ENCODE measurements around the gene TMEM242. TPM values are rescaled to one million over a fixed set of nuclear protein-coding genes. Genes with fewer than 3 reads are reported as not detected.

TMEM242 gene
- 4.4 TPM for polyA plus RNA-seq (2013, experiment 1 of 2)
- 4.6 TPM for polyA plus RNA-seq (2013, experiment 2 of 2)

DNA sequence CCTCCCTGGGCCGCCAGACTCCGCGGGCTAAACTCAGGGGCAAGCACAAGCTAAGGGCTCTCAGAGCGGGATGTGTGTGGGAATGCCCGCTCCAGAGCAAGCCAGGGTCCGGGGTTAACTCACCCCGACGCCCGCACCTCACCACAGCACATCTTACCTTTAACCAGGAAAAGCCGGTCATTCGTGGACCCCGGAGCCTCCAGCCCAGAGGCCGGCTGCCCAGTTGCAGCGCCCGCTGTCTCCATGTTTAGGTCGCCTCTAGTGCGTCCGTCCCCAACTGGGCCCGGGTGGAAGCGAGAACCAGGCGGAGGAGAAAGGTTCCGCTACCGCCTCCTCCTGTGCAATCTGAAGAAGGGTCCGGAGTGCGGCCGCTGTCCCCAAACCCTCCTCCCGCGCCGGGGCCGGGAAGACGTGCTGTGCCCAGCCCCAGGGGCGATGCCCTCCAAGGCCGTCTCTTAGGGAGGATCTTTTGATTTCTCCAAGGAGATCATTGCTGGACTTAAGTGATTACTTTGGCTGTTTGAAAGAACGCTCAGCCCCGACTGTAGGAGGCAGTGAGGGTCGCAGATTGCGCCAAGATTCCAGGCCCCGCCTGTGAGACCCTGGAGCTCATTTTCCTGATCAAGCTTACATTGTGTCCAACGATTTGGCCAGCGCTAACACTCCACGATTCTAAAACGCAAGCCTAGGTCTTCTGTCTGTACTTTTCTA is at the start of gene TMEM242:
Gene TMEM242, minus strand, starts transcription at position 265 of the 711 bp plus-strand sequence. Its CDS starts 20 bp downstream, at position 245.
- H3K27ac ChIP-seq (ENCODE audit: low read depth, low read length), result peak within 1 kb of the TSS; percentile 32
- peak within 1 kb of the TSS; percentile 85 for H3K56ac ChIP-seq (ENCODE audit: low read length)
- no peak within 1 kb of the TSS for H2BK120ac ChIP-seq (ENCODE audit: low read depth, low read length)
- WGBS (ENCODE audit: extremely low coverage, insufficient coverage, low lambda C conversion rate), result no CpG with 5 or more reads among the region's 42 CpGs
- H2AK5ac ChIP-seq (ENCODE audit: low read length), result no peak within 1 kb of the TSS
- peaks cover 2% of the 10 kb centered on the region for H3K79me2 ChIP-seq (ENCODE audit: control insufficient read depth, insufficient read depth, low read length)
- peak within 1 kb of the TSS; percentile 70 for H3K9ac ChIP-seq (ENCODE audit: low read length)
- peak within 1 kb of the TSS; percentile 65 for H3K4me2 ChIP-seq (ENCODE audit: low read length)
- peaks cover 3% of the 10 kb centered on the region for H3K4me1 ChIP-seq (ENCODE audit: control insufficient read depth, low read depth, low read length)
- H3K79me1 ChIP-seq (ENCODE audit: low read length), result no peaks in the 10 kb centered on the region
- no peak within 1 kb of the TSS for H2BK5ac ChIP-seq (ENCODE audit: low read length)
- no peak within 1 kb of the TSS for H2BK15ac ChIP-seq (replicated peaks; ENCODE audit: low read depth)
- DNase-seq, result peak; percentile 97
- H3K18ac ChIP-seq (ENCODE audit: low read length), result peak within 1 kb of the TSS; percentile 15
- H3K4me3 ChIP-seq (ENCODE audit: low read length), result peak within 1 kb of the TSS; percentile 77
- no peaks in the 10 kb centered on the region for H3K27me3 ChIP-seq (ENCODE audit: insufficient read depth, low read length, poor library complexity)
- no peaks in the 10 kb centered on the region for H3K36me3 ChIP-seq (ENCODE audit: control insufficient read depth, insufficient read depth, low read length)
- H4K5ac ChIP-seq (ENCODE audit: low read length), result peak within 1 kb of the TSS; percentile 64
- H3K4ac ChIP-seq (ENCODE audit: low read depth, low read length), result peak within 1 kb of the TSS; percentile 61
- no peak within 1 kb of the TSS for H4K8ac ChIP-seq (ENCODE audit: low read depth, low read length)
- no peak within 1 kb of the TSS for H3K23ac ChIP-seq (ENCODE audit: low read length)

- no peaks in the 10 kb centered on the region for H3K27me3 ChIP-seq (ENCODE audit: insufficient read depth, low read length, poor library complexity)
- no peak overlapping the region for H4K8ac ChIP-seq (ENCODE audit: low read depth, low read length)
- no peak overlapping the region for H3K4me3 ChIP-seq (ENCODE audit: low read length)
- H3K56ac ChIP-seq (ENCODE audit: low read length), result no peak overlapping the region
- no peak overlapping the region for H3K9ac ChIP-seq (ENCODE audit: low read length)
- no peak overlapping the region for H2AK5ac ChIP-seq (ENCODE audit: low read length)
- H3K4me2 ChIP-seq (ENCODE audit: low read length), result no peak overlapping the region
- H3K36me3 ChIP-seq (ENCODE audit: control insufficient read depth, insufficient read depth, low read length), result no peaks in the 10 kb centered on the region
- H3K27ac ChIP-seq (ENCODE audit: low read depth, low read length), result no peak overlapping the region
- no peak overlapping the region for H3K23ac ChIP-seq (ENCODE audit: low read length)
- H2BK5ac ChIP-seq (ENCODE audit: low read length), result no peak overlapping the region
- no CpG with 5 or more reads among the region's 10 CpGs for WGBS (ENCODE audit: extremely low coverage, insufficient coverage, low lambda C conversion rate)
- H3K4me1 ChIP-seq (ENCODE audit: control insufficient read depth, low read depth, low read length), result no peaks in the 10 kb centered on the region
- H4K5ac ChIP-seq (ENCODE audit: low read length), result no peak overlapping the region
- H3K79me2 ChIP-seq (ENCODE audit: control insufficient read depth, insufficient read depth, low read length), result no peaks in the 10 kb centered on the region
- no peak overlapping the region for H3K4ac ChIP-seq (ENCODE audit: low read depth, low read length)
- no peaks in the 10 kb centered on the region for H3K79me1 ChIP-seq (ENCODE audit: low read length)
- no peak overlapping the region for H3K18ac ChIP-seq (ENCODE audit: low read length)
- H2BK120ac ChIP-seq (ENCODE audit: low read depth, low read length), result no peak overlapping the region
- H2BK15ac ChIP-seq (replicated peaks; ENCODE audit: low read depth), result no peak overlapping the region
- DNase-seq, result no peak
Observed at GRCh38 chr6:157372501-157373280, 49.4 kb upstream of the TMEM242 start.

- Histone ChIP-seq H3K4me2 (ENCODE audit: low read length) (no peak overlapping the region), H3K36me3 (ENCODE audit: control insufficient read depth, insufficient read depth, low read length) (no peaks in the 10 kb centered on the region), H3K79me1 (ENCODE audit: low read length) (no peaks in the 10 kb centered on the region), H2BK5ac (ENCODE audit: low read length) (no peak overlapping the region), H3K4ac (ENCODE audit: low read depth, low read length) (no peak overlapping the region), H3K23ac (ENCODE audit: low read length) (no peak overlapping the region), H3K27ac (ENCODE audit: low read depth, low read length) (no peak overlapping the region), H3K9ac (ENCODE audit: low read length) (no peak overlapping the region), H3K4me3 (ENCODE audit: low read length) (no peak overlapping the region), H3K79me2 (ENCODE audit: control insufficient read depth, insufficient read depth, low read length) (no peaks in the 10 kb centered on the region), H2AK5ac (ENCODE audit: low read length) (no peak overlapping the region), H3K18ac (ENCODE audit: low read length) (no peak overlapping the region), H2BK120ac (ENCODE audit: low read depth, low read length) (no peak overlapping the region), H4K5ac (ENCODE audit: low read length) (no peak overlapping the region), H3K4me1 (ENCODE audit: control insufficient read depth, low read depth, low read length) (no peaks in the 10 kb centered on the region), H2BK15ac (replicated peaks; ENCODE audit: low read depth) (no peak overlapping the region), H3K56ac (ENCODE audit: low read length) (no peak overlapping the region), H3K27me3 (ENCODE audit: insufficient read depth, low read length, poor library complexity) (no peaks in the 10 kb centered on the region), H4K8ac (ENCODE audit: low read depth, low read length) (no peak overlapping the region)
- WGBS (ENCODE audit: extremely low coverage, insufficient coverage, low lambda C conversion rate), result no CpG with 5 or more reads among the region's 1 CpG
- DNase-seq, result no peak
Observed at GRCh38 chr6:157370755-157371154, 47.4 kb upstream of the TMEM242 start.

GRCh38 chr6:157368359-157369049 is 45.2 kb upstream of the TMEM242 start:
- Histone ChIP-seq H3K36me3 (ENCODE audit: control insufficient read depth, insufficient read depth, low read length) (no peaks in the 10 kb centered on the region), H3K56ac (ENCODE audit: low read length) (no peak overlapping the region), H4K5ac (ENCODE audit: low read length) (no peak overlapping the region), H2BK120ac (ENCODE audit: low read depth, low read length) (no peak overlapping the region), H2AK5ac (ENCODE audit: low read length) (no peak overlapping the region), H3K23ac (ENCODE audit: low read length) (no peak overlapping the region), H3K79me1 (ENCODE audit: low read length) (no peaks in the 10 kb centered on the region), H3K18ac (ENCODE audit: low read length) (no peak overlapping the region), H3K4me1 (ENCODE audit: control insufficient read depth, low read depth, low read length) (no peaks in the 10 kb centered on the region), H3K4ac (ENCODE audit: low read depth, low read length) (no peak overlapping the region), H2BK5ac (ENCODE audit: low read length) (no peak overlapping the region), H3K27ac (ENCODE audit: low read depth, low read length) (no peak overlapping the region), H3K27me3 (ENCODE audit: insufficient read depth, low read length, poor library complexity) (no peaks in the 10 kb centered on the region), H3K4me3 (ENCODE audit: low read length) (no peak overlapping the region), H3K9ac (ENCODE audit: low read length) (no peak overlapping the region), H3K4me2 (ENCODE audit: low read length) (no peak overlapping the region), H2BK15ac (replicated peaks; ENCODE audit: low read depth) (no peak overlapping the region), H4K8ac (ENCODE audit: low read depth, low read length) (no peak overlapping the region), H3K79me2 (ENCODE audit: control insufficient read depth, insufficient read depth, low read length) (no peaks in the 10 kb centered on the region)
- no CpG with 5 or more reads among the region's 7 CpGs for WGBS (ENCODE audit: extremely low coverage, insufficient coverage, low lambda C conversion rate)
- DNase-seq, result no peak

DNA sequence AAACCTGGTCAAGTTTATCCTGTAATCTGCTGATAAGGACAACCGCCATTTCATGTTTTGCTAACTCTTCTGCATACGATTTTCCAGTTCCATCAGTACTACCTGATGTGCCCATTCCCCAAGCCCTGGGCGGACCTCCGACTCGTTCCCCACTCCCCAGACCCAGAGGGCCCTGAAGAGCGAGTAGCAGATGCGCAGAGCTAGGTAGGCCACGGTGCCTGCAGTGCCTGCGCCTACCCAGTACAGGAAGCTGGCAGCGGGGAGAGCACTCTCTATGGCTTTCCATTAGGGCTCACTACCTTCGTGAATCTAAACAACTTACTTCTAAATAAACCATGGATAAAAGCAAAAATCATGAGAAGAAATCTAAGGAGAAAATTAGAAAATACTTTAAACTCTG is 43.3 kb upstream of the TMEM242 start:
- H2BK15ac ChIP-seq (replicated peaks; ENCODE audit: low read depth), result no peak overlapping the region
- no peak overlapping the region for H2AK5ac ChIP-seq (ENCODE audit: low read length)
- no peaks in the 10 kb centered on the region for H3K36me3 ChIP-seq (ENCODE audit: control insufficient read depth, insufficient read depth, low read length)
- no peak for DNase-seq
- H2BK120ac ChIP-seq (ENCODE audit: low read depth, low read length), result no peak overlapping the region
- no peaks in the 10 kb centered on the region for H3K4me1 ChIP-seq (ENCODE audit: control insufficient read depth, low read depth, low read length)
- H3K79me2 ChIP-seq (ENCODE audit: control insufficient read depth, insufficient read depth, low read length), result no peaks in the 10 kb centered on the region
- H3K18ac ChIP-seq (ENCODE audit: low read length), result no peak overlapping the region
- H3K56ac ChIP-seq (ENCODE audit: low read length), result no peak overlapping the region
- H3K27ac ChIP-seq (ENCODE audit: low read depth, low read length), result no peak overlapping the region
- no peak overlapping the region for H2BK5ac ChIP-seq (ENCODE audit: low read length)
- no peak overlapping the region for H3K4me3 ChIP-seq (ENCODE audit: low read length)
- H3K23ac ChIP-seq (ENCODE audit: low read length), result no peak overlapping the region
- no peak overlapping the region for H3K4me2 ChIP-seq (ENCODE audit: low read length)
- WGBS (ENCODE audit: extremely low coverage, insufficient coverage, low lambda C conversion rate), result no CpG with 5 or more reads among the region's 11 CpGs
- H3K79me1 ChIP-seq (ENCODE audit: low read length), result no peaks in the 10 kb centered on the region
- H4K5ac ChIP-seq (ENCODE audit: low read length), result no peak overlapping the region
- no peak overlapping the region for H3K4ac ChIP-seq (ENCODE audit: low read depth, low read length)
- H3K27me3 ChIP-seq (ENCODE audit: insufficient read depth, low read length, poor library complexity), result no peaks in the 10 kb centered on the region
- no peak overlapping the region for H4K8ac ChIP-seq (ENCODE audit: low read depth, low read length)
- H3K9ac ChIP-seq (ENCODE audit: low read length), result no peak overlapping the region
